ENCODE results near the gene SLCO3A1.

SLCO3A1 gene

GRCh38 chr15:92002666-92003065 lies 149.2 kb downstream of the SLCO3A1 start:
- Histone ChIP-seq H3K9ac (ENCODE audit: low read depth, low read length, poor library complexity, severe bottlenecking) (no peak overlapping the region), H4K20me1 (ENCODE audit: insufficient read depth, low read length, poor library complexity, severe bottlenecking) (no peaks in the 10 kb centered on the region), H2AFZ (ENCODE audit: low read length) (no peak overlapping the region), H3K27me3 (ENCODE audit: insufficient read depth, low read length, poor library complexity, severe bottlenecking) (no peaks in the 10 kb centered on the region), H3K36me3 (ENCODE audit: insufficient read depth, low read length) (no peaks in the 10 kb centered on the region), H3K4me3 (ENCODE audit: low read length, poor library complexity, severe bottlenecking) (no peak overlapping the region), H3K9me3 (ENCODE audit: insufficient read depth, low read depth, low read length) (no peaks in the 10 kb centered on the region), H3K9me2 (replicated peaks; ENCODE audit: low read depth, low read length) (no peaks in the 10 kb centered on the region), H3F3A (ENCODE audit: low read depth) (no peaks in the 10 kb centered on the region), H3K4me2 (ENCODE audit: low read depth, low read length, poor library complexity, severe bottlenecking) (no peak overlapping the region), H3K79me2 (ENCODE audit: insufficient read depth, low read length) (no peaks in the 10 kb centered on the region), H3K4me1 (ENCODE audit: insufficient read depth, low read length, poor library complexity, severe bottlenecking) (no peaks in the 10 kb centered on the region)
- TF ChIP-seq CTCF (conservative IDR thresholded peaks at IDR 0.05; ENCODE audit: low read length), result no peak
- TF ChIP-seq EZH2phosphoT487 (IDR thresholded peaks at IDR 0.05; ENCODE audit: borderline replicate concordance), result no peak

DNA sequence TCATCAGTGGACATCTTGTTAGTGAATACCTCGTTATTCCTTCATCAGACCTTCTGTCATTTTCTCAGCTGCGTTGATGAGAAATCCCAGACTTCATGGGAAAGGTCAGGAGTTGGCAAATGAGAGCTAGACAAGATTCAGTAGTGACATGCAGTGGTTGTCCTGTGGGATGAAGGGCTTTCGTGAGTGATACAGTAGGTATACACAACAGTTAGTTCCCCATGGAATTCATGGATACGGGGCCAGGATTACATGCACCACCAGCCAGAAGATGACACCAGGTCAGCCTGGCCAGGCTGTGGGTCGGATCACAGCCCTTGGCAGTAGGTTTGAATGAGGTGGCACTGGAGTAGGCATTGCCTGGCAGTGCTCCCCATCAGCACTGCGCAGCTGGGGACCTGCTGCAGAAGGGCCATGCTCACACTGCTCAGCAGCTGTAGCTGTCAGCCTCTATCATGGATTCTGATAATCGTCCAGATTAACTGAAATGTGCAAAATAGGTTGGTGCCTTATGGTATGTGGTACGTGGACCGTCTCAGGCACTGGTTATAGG lies 150.1 kb downstream of the SLCO3A1 start:
- H3K36me3 ChIP-seq (ENCODE audit: insufficient read depth, low read length), result no peaks in the 10 kb centered on the region
- no peak for TF ChIP-seq CTCF (conservative IDR thresholded peaks at IDR 0.05; ENCODE audit: low read length)
- TF ChIP-seq EZH2phosphoT487 (IDR thresholded peaks at IDR 0.05; ENCODE audit: borderline replicate concordance), result no peak
- no peak overlapping the region for H2AFZ ChIP-seq (ENCODE audit: low read length)
- no peaks in the 10 kb centered on the region for H3K79me2 ChIP-seq (ENCODE audit: insufficient read depth, low read length)
- no peaks in the 10 kb centered on the region for H3F3A ChIP-seq (ENCODE audit: low read depth)
- no peak overlapping the region for H3K9ac ChIP-seq (ENCODE audit: low read depth, low read length, poor library complexity, severe bottlenecking)
- H3K9me2 ChIP-seq (replicated peaks; ENCODE audit: low read depth, low read length), result no peaks in the 10 kb centered on the region
- H3K4me1 ChIP-seq (ENCODE audit: insufficient read depth, low read length, poor library complexity, severe bottlenecking), result no peaks in the 10 kb centered on the region
- no peaks in the 10 kb centered on the region for H3K9me3 ChIP-seq (ENCODE audit: insufficient read depth, low read depth, low read length)
- no peaks in the 10 kb centered on the region for H4K20me1 ChIP-seq (ENCODE audit: insufficient read depth, low read length, poor library complexity, severe bottlenecking)
- no peaks in the 10 kb centered on the region for H3K27me3 ChIP-seq (ENCODE audit: insufficient read depth, low read length, poor library complexity, severe bottlenecking)
- H3K4me2 ChIP-seq (ENCODE audit: low read depth, low read length, poor library complexity, severe bottlenecking), result no peak overlapping the region
- H3K4me3 ChIP-seq (ENCODE audit: low read length, poor library complexity, severe bottlenecking), result no peak overlapping the region

GRCh38 chr15:92005154-92005553 lies 151.6 kb downstream of the SLCO3A1 start:
- Histone ChIP-seq H3K79me2 (ENCODE audit: insufficient read depth, low read length) (no peaks in the 10 kb centered on the region), H3K9ac (ENCODE audit: low read depth, low read length, poor library complexity, severe bottlenecking) (no peak overlapping the region), H4K20me1 (ENCODE audit: insufficient read depth, low read length, poor library complexity, severe bottlenecking) (no peaks in the 10 kb centered on the region), H3K27me3 (ENCODE audit: insufficient read depth, low read length, poor library complexity, severe bottlenecking) (no peaks in the 10 kb centered on the region), H3K4me1 (ENCODE audit: insufficient read depth, low read length, poor library complexity, severe bottlenecking) (no peaks in the 10 kb centered on the region), H3K4me2 (ENCODE audit: low read depth, low read length, poor library complexity, severe bottlenecking) (no peak overlapping the region), H3K9me2 (replicated peaks; ENCODE audit: low read depth, low read length) (no peaks in the 10 kb centered on the region), H2AFZ (ENCODE audit: low read length) (no peak overlapping the region), H3K36me3 (ENCODE audit: insufficient read depth, low read length) (no peaks in the 10 kb centered on the region), H3K9me3 (ENCODE audit: insufficient read depth, low read depth, low read length) (no peaks in the 10 kb centered on the region), H3F3A (ENCODE audit: low read depth) (no peaks in the 10 kb centered on the region), H3K4me3 (ENCODE audit: low read length, poor library complexity, severe bottlenecking) (no peak overlapping the region)
- TF ChIP-seq EZH2phosphoT487 (IDR thresholded peaks at IDR 0.05; ENCODE audit: borderline replicate concordance) (no peak), CTCF (conservative IDR thresholded peaks at IDR 0.05; ENCODE audit: low read length) (no peak)

Measured in Loucy (cell line).